LNCAP (cell line): ENCODE results near the gene DHX58.

Experiments
- CTCF ChIP-seq: fragments of 450-650 bp; IDR thresholded peaks from 2 replicates; pipeline ENCODE4 v1.5.1; 2017; ENCODE audit warnings: mild to moderate bottlenecking

DHX58 gene

GRCh38 chr17:42056635-42057034, 55.9 kb downstream of the DHX58 start:
- TF ChIP-seq CTCF = no peak

GRCh38 chr17:42055496-42055895, 57.0 kb downstream of the DHX58 start:
- TF ChIP-seq CTCF = no peak

- no peak for TF ChIP-seq CTCF
These were observed 57.5 kb downstream of the DHX58 start for GRCh38 chr17:42055027-42055426.

GRCh38 chr17:42053731-42054500, 58.6 kb downstream of the DHX58 start:
- no peak for TF ChIP-seq CTCF

GRCh38 chr17:42052346-42052877, 60.1 kb downstream of the DHX58 start:
- no peak for TF ChIP-seq CTCF

- no peak for TF ChIP-seq CTCF
These were observed 60.9 kb downstream of the DHX58 start for GRCh38 chr17:42051645-42052044.
